CD14-positive monocyte (primary cell): ENCODE data around the gene ZNF48. TPM values are rescaled to one million over a fixed set of nuclear protein-coding genes. Genes with fewer than 3 reads are reported as not detected.

Source experiments
- DNase-seq, 3 donors: peaks; one replicate each; pipeline ENCODE4 v3.0.0-alpha.2; 2011 to 2022
- H2AFZ ChIP-seq: 2 replicates; pipeline ENCODE4 v1.6.0; 2012; ENCODE audit warnings: mild to moderate bottlenecking, low read depth, low read length, inconsistent platforms; ENCODE audit not compliant: insufficient read depth, poor library complexity, severe bottlenecking
- H3K27ac ChIP-seq, 2 donors: 1 replicate in 1 of 2; 2 replicates in 1 of 2; pipeline ENCODE4 v1.5.1; 2012 to 2013; ENCODE audit warnings: low read length in 2 of 2, control low read depth in 1 of 2, inconsistent platforms in 1 of 2, low read depth in 1 of 2, mild to moderate bottlenecking in 1 of 2
- H3K27me3 ChIP-seq, 2 donors: one replicate each; pipeline versions ENCODE4 v1.6.0 to v1.6.1; 2011 to 2013; ENCODE audit warnings: low read length in 2 of 2; ENCODE audit not compliant: control insufficient read depth in 2 of 2, insufficient read depth in 2 of 2
- H3K36me3 ChIP-seq, 2 donors: replicated peaks in 1 of 2; 1 replicate in 1 of 2; 2 replicates in 1 of 2; pipeline versions ENCODE4 v1.5.1 to v1.6.1; 2012 to 2013; ENCODE audit warnings: low read length in 2 of 2, control low read depth in 1 of 2, inconsistent platforms in 1 of 2, mild to moderate bottlenecking in 1 of 2; ENCODE audit not compliant: insufficient read depth in 2 of 2, control insufficient read depth in 1 of 2
- H3K4me1 ChIP-seq, 2 donors: 1 replicate in 1 of 2; 2 replicates in 1 of 2; pipeline versions ENCODE4 v1.5.1 to v1.6.1; 2012 to 2013; ENCODE audit warnings: low read length in 2 of 2, control low read depth in 1 of 2, inconsistent platforms in 1 of 2, mild to moderate bottlenecking in 1 of 2, moderate library complexity in 1 of 2; ENCODE audit not compliant: insufficient read depth in 2 of 2, control insufficient read depth in 1 of 2
- H3K4me2 ChIP-seq: replicated peaks from 2 replicates; pipeline ENCODE3; 2012; ENCODE audit warnings: low read length, moderate library complexity, mild to moderate bottlenecking; ENCODE audit not compliant: poor library complexity, severe bottlenecking; ENCODE audit errors: extremely low read depth
- H3K4me3 ChIP-seq, 3 experiments: fragments of 200-600 bp in 1 of 3; sonication (generic) in 1 of 3; replicated peaks in 1 of 3; 1 replicate in 2 of 3; 2 replicates in 1 of 3; pipeline ENCODE4 v1.5.1; 2011 to 2013; ENCODE audit warnings: low read length in 3 of 3, mild to moderate bottlenecking in 3 of 3, control low read depth in 2 of 3, low read depth in 2 of 3, inconsistent platforms in 1 of 3, moderate library complexity in 1 of 3
- H3K79me2 ChIP-seq: 2 replicates; pipeline ENCODE4 v1.6.0; 2012; ENCODE audit warnings: mild to moderate bottlenecking, control low read depth, inconsistent platforms, low read length, moderate library complexity; ENCODE audit not compliant: insufficient read depth
- H3K9ac ChIP-seq: 2 replicates; pipeline ENCODE4 v1.6.0; 2017; ENCODE audit warnings: low read length, mild to moderate bottlenecking; ENCODE audit not compliant: insufficient read depth, poor library complexity, severe bottlenecking
- H3K9me3 ChIP-seq, 2 donors: replicated peaks in 1 of 2; 1 replicate in 1 of 2; 2 replicates in 1 of 2; pipeline versions ENCODE4 v1.5.1 to v1.6.1; 2012 to 2013; ENCODE audit warnings: low read length in 2 of 2, control low read depth in 1 of 2; ENCODE audit not compliant: control insufficient read depth in 1 of 2, insufficient read depth in 1 of 2
- H4K20me1 ChIP-seq: 2 replicates; pipeline ENCODE4 v1.6.0; 2012; ENCODE audit warnings: mild to moderate bottlenecking, low read length, control low read depth, moderate library complexity; ENCODE audit not compliant: insufficient read depth
- H3K27ac Mint-ChIP-seq, 7 donors: one replicate each; pipeline ENCODE4 v1.8.0; 2020; ENCODE audit warnings: mild to moderate bottlenecking in 7 of 7, mixed read lengths in 7 of 7, moderate library complexity in 6 of 7, inconsistent platforms in 2 of 7
- H3K27me3 Mint-ChIP-seq, 3 donors: one replicate each; pipeline ENCODE4 v1.8.0; 2021 to 2022; ENCODE audit warnings: low read depth in 3 of 3, mild to moderate bottlenecking in 3 of 3, mixed read lengths in 3 of 3, moderate library complexity in 3 of 3, inconsistent platforms in 1 of 3
- H3K36me3 Mint-ChIP-seq, 2 donors: one replicate each; pipeline ENCODE4 v1.8.0; 2020; ENCODE audit warnings: mixed read lengths in 2 of 2, inconsistent platforms in 1 of 2, mild to moderate bottlenecking in 1 of 2
- H3K4me1 Mint-ChIP-seq: one replicate; pipeline ENCODE4 v1.8.0; 2020; ENCODE audit warnings: mild to moderate bottlenecking, mixed read lengths
- H3K4me3 Mint-ChIP-seq, 2 donors: one replicate each; pipeline ENCODE4 v1.8.0; 2020; ENCODE audit warnings: mild to moderate bottlenecking in 2 of 2, mixed read lengths in 2 of 2, moderate library complexity in 1 of 2
- H3K9me3 Mint-ChIP-seq, 7 donors: one replicate each; pipeline ENCODE4 v1.8.0; 2020 to 2022; ENCODE audit warnings: mixed read lengths in 7 of 7, mild to moderate bottlenecking in 6 of 7, moderate library complexity in 6 of 7, inconsistent platforms in 2 of 7
- CTCF ChIP-seq: fragments of 200-600 bp; IDR thresholded peaks from one replicate; pipeline ENCODE4 v1.8.0; 2022; ENCODE audit warnings: antibody characterized with exemption, mild to moderate bottlenecking
- WGBS: methylation state at CpG from one replicate; pipeline ENCODE4 v1.1.5; 2013; ENCODE audit warnings: missing lambda C conversion rate; ENCODE audit not compliant: insufficient coverage; 5-methylcytosine and 5-hydroxymethylcytosine counted together
- intact Hi-C, 2 donors: fragments of 100-400 bp; cut with micrococcal nuclease; formaldehyde crosslinking; loops; one replicate each; pipeline versions ENCODE4 v1.15.0 to v1.15.1; 2023
- polyA plus RNA-seq, 3 donors: library from polyadenylated mRNA; depleted of rRNA in 1 of 3; unstranded in 2 of 3; stranded (reverse) in 1 of 3; fragments of 300-500 nt in 2 of 3; fragments of >200 nt in 1 of 3; fragmentation: Illumina TruSeq in 2 of 3; gene quantifications; 1 replicate in 2 of 3; 2 replicates in 1 of 3; pipeline ENCODE4 v1.2.3, GENCODE V29; 2012 to 2021

The ZNF48 gene
- polyA plus RNA-seq, 3 donors = 0.67 to 1.4 (median 0.93) TPM

DNA sequence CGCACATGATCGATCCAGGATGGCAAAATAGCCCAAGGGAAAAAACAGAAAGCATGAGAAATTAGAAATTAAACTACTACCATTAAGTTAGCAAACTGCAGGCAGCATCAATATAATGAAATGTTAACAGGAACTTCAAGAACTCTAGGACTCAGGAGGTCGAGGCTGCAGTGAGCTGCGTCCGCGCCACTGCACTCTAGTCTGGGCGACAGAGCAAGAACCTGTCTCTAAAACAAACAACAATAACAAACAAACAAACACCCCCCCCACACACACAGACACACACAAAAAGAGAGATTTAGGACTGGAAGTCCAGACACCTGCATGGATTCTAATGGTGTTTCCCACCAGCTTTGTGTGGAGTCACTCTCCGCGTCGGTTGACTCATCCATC, 51.0 kb downstream of the ZNF48 start:
- Histone ChIP-seq H2AFZ (peak overlapping the region; percentile 99), H3K27me3 (no peaks in the 10 kb centered on the region), H3K4me2 (peak overlapping the region; percentile 90), H3K9ac (peak overlapping the region; percentile 90), H3K4me1 (peaks cover 34 to 39% of the 10 kb centered on the region in 2 donors), H3K36me3 (peaks cover 0 to 4% of the 10 kb centered on the region in 2 donors), H3K9me3 (no peaks in the 10 kb centered on the region), H4K20me1 (peaks cover 27% of the 10 kb centered on the region), H3K4me3 (peak overlapping the region; percentile 81 to 90 (median 85)), H3K79me2 (peaks cover 30% of the 10 kb centered on the region), H3K27ac (peak overlapping the region; percentile 83 to 90)
- H3K36me3 Mint-ChIP-seq = peaks cover 11 to 13% of the 10 kb centered on the region in 2 donors
- peak in 1 of 3 donors; percentile 29 for DNase-seq
- H3K27me3 Mint-ChIP-seq = peaks cover 0 to 1% (median 0%) of the 10 kb centered on the region in 3 donors
- no peak for TF ChIP-seq CTCF
- H3K27ac Mint-ChIP-seq = peak overlapping the region; percentile 89 to 99 (median 97)
- peaks cover 35% of the 10 kb centered on the region for H3K4me1 Mint-ChIP-seq
- 77% methylated on average over 6 of the region's 10 CpGs for WGBS
- intact Hi-C loops = loop anchor here in 1 of 2 donors (5.0 to 10.0 kb wide), 2 partner anchors 36 to 169 kb away; partner anchors contain the start of gene ZNF689
- peaks cover 0 to 3% (median 0%) of the 10 kb centered on the region in 7 donors for H3K9me3 Mint-ChIP-seq
- peak overlapping the region; percentile 89 to 95 for H3K4me3 Mint-ChIP-seq

- 95% methylated on average over 9 of the region's 12 CpGs for WGBS
- Histone ChIP-seq H3K9ac (no peak overlapping the region), H3K4me2 (no peak overlapping the region), H3K36me3 (peaks cover 0 to 4% of the 10 kb centered on the region in 2 donors), H3K4me1 (peaks cover 39% of the 10 kb centered on the region in 2 donors), H3K9me3 (no peaks in the 10 kb centered on the region), H3K79me2 (peaks cover 30% of the 10 kb centered on the region), H4K20me1 (peaks cover 26% of the 10 kb centered on the region), H3K4me3 (no peak overlapping the region), H3K27me3 (no peaks in the 10 kb centered on the region), H3K27ac (no peak overlapping the region), H2AFZ (no peak overlapping the region)
- H3K4me3 Mint-ChIP-seq = no peak overlapping the region
- H3K9me3 Mint-ChIP-seq = peaks cover 0 to 3% (median 0%) of the 10 kb centered on the region in 7 donors
- peaks cover 0 to 1% (median 0%) of the 10 kb centered on the region in 3 donors for H3K27me3 Mint-ChIP-seq
- H3K36me3 Mint-ChIP-seq = peaks cover 11 to 13% of the 10 kb centered on the region in 2 donors
- intact Hi-C loops = loop anchor here in 1 of 2 donors (5.0 to 10.0 kb wide), 2 partner anchors 35 to 167 kb away; partner anchors contain the start of gene ZNF689
- TF ChIP-seq CTCF = no peak
- peaks cover 39% of the 10 kb centered on the region for H3K4me1 Mint-ChIP-seq
- no peak overlapping the region for H3K27ac Mint-ChIP-seq
- DNase-seq = no peak
Measured at GRCh38 chr16:30447512-30448226, 52.4 kb downstream of the ZNF48 start.
